ENCODE measurements around the gene PNMA1.

The PNMA1 gene

GRCh38 chr14:73736842-73737241 is 22.7 kb upstream of the PNMA1 start:
- no peak for DNase-seq

- DNase-seq, result no peak
Observed at GRCh38 chr14:73732006-73732405, 17.8 kb upstream of the PNMA1 start.

- DNase-seq, result no peak
Observed at GRCh38 chr14:73731111-73731510, 16.9 kb upstream of the PNMA1 start.

- DNase-seq, result no peak
Observed at GRCh38 chr14:73729556-73730265, 15.5 kb upstream of the PNMA1 start.

- peak; percentile 41 for DNase-seq
Observed at GRCh38 chr14:73728717-73729330, 14.6 kb upstream of the PNMA1 start.

- no peak for DNase-seq
Observed at GRCh38 chr14:73727166-73727565, 13.0 kb upstream of the PNMA1 start.

- DNase-seq, result no peak
Observed at GRCh38 chr14:73726025-73726961, 12.1 kb upstream of the PNMA1 start.

GRCh38 chr14:73725116-73726024 is 11.2 kb upstream of the PNMA1 start:
- DNase-seq, result no peak

GRCh38 chr14:73724696-73725095 is 10.5 kb upstream of the PNMA1 start:
- DNase-seq, result no peak

- DNase-seq, result no peak
Observed at GRCh38 chr14:73723797-73724661, 9.8 kb upstream of the PNMA1 start.

GRCh38 chr14:73723406-73723796 is 9.2 kb upstream of the PNMA1 start:
- DNase-seq, result no peak

GRCh38 chr14:73722581-73722980 is 8.4 kb upstream of the PNMA1 start:
- no peak for DNase-seq

GRCh38 chr14:73721101-73721821 is 7.1 kb upstream of the PNMA1 start:
- no peak for DNase-seq

GRCh38 chr14:73720636-73721035 is 6.5 kb upstream of the PNMA1 start:
- DNase-seq, result no peak

GRCh38 chr14:73719791-73720190 is 5.6 kb upstream of the PNMA1 start:
- no peak for DNase-seq

GRCh38 chr14:73719361-73719760 is 5.2 kb upstream of the PNMA1 start:
- no peak for DNase-seq

GRCh38 chr14:73718418-73719251 is 4.5 kb upstream of the PNMA1 start:
- no peak for DNase-seq

- no peak for DNase-seq
Observed at GRCh38 chr14:73717711-73718417, 3.7 kb upstream of the PNMA1 start.

- no peak for DNase-seq
Observed at GRCh38 chr14:73717266-73717665, 3.1 kb upstream of the PNMA1 start.
